ENCODE measurements around the gene PTPRU.

The PTPRU gene

DNA sequence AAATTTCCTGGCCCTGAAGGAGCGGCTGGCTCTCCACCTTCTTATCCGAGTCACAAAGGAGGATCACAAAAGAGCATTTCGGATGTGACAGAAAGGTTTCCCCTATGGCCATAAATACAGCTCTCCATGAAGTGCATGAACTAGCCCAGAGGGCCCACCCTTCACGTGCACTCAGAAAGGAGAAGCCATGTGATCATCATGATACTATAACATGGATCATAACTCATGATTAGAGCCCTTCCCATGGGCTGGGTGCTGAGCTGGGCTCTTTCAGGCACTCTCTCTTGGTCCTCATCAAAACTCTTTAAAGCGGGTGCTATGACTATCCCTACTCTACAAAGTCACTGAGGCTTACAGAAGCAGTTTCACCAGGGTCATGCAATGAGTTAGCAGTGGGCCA is 135.0 kb downstream of the PTPRU start:
- DNase-seq: no peak

GRCh38 chr1:29372108-29372507 is 135.8 kb downstream of the PTPRU start:
- no peak for DNase-seq

Measured in hematopoietic multipotent progenitor cell treated with erythropoietin and hydrocortisone succinate and interleukin-3 and kit ligand, for 8 days (in vitro differentiated cells).